ENCODE measurements around the gene HOXA6.

Gene HOXA6

GRCh38 chr7:27166531-27167505 lies 19.2 kb upstream of the HOXA6 start:
- Histone ChIP-seq H3K27me3 (ENCODE audit: control insufficient read depth, insufficient read depth, low read length) (peaks cover 98% of the 10 kb centered on the region), H3K9me3 (ENCODE audit: control insufficient read depth, insufficient read depth, low read length) (no peaks in the 10 kb centered on the region), H3K9ac (ENCODE audit: low read depth, low read length) (no peak overlapping the region), H3K4me3 (ENCODE audit: low read depth, low read length) (peak overlapping the region; percentile 8), H3K4me1 (ENCODE audit: control insufficient read depth, insufficient read depth, low read length) (no peaks in the 10 kb centered on the region), H3K36me3 (ENCODE audit: control insufficient read depth, insufficient read depth, low read length) (no peaks in the 10 kb centered on the region)

- H3K4me1 ChIP-seq (ENCODE audit: control insufficient read depth, insufficient read depth, low read length) = no peaks in the 10 kb centered on the region
- H3K9ac ChIP-seq (ENCODE audit: low read depth, low read length) = no peak overlapping the region
- peaks cover 96% of the 10 kb centered on the region for H3K27me3 ChIP-seq (ENCODE audit: control insufficient read depth, insufficient read depth, low read length)
- H3K9me3 ChIP-seq (ENCODE audit: control insufficient read depth, insufficient read depth, low read length) = no peaks in the 10 kb centered on the region
- peak overlapping the region; percentile 18 for H3K4me3 ChIP-seq (ENCODE audit: low read depth, low read length)
- H3K36me3 ChIP-seq (ENCODE audit: control insufficient read depth, insufficient read depth, low read length) = no peaks in the 10 kb centered on the region
Measured at GRCh38 chr7:27165996-27166530, 18.5 kb upstream of the HOXA6 start.

- peaks cover 96% of the 10 kb centered on the region for H3K27me3 ChIP-seq (ENCODE audit: control insufficient read depth, insufficient read depth, low read length)
- H3K9ac ChIP-seq (ENCODE audit: low read depth, low read length) = no peak within 1 kb of the TSS
- H3K36me3 ChIP-seq (ENCODE audit: control insufficient read depth, insufficient read depth, low read length) = no peaks in the 10 kb centered on the region
- H3K4me1 ChIP-seq (ENCODE audit: control insufficient read depth, insufficient read depth, low read length) = no peaks in the 10 kb centered on the region
- peak within 1 kb of the TSS; percentile 18 for H3K4me3 ChIP-seq (ENCODE audit: low read depth, low read length)
- H3K9me3 ChIP-seq (ENCODE audit: control insufficient read depth, insufficient read depth, low read length) = no peaks in the 10 kb centered on the region
Measured at GRCh38 chr7:27165089-27165995, 17.8 kb upstream of the HOXA6 start, which contains the start of gene HOXA9. Gene HOXA9 (minus strand): TSS chr7:27165537. CDS start chr7:27165457, 80 bp downstream.

GRCh38 chr7:27164367-27165088 lies 17.0 kb upstream of the HOXA6 start:
- Histone ChIP-seq H3K9ac (ENCODE audit: low read depth, low read length) (no peak overlapping the region), H3K4me1 (ENCODE audit: control insufficient read depth, insufficient read depth, low read length) (no peaks in the 10 kb centered on the region), H3K36me3 (ENCODE audit: control insufficient read depth, insufficient read depth, low read length) (no peaks in the 10 kb centered on the region), H3K9me3 (ENCODE audit: control insufficient read depth, insufficient read depth, low read length) (no peaks in the 10 kb centered on the region), H3K4me3 (ENCODE audit: low read depth, low read length) (peak overlapping the region; percentile 12), H3K27me3 (ENCODE audit: control insufficient read depth, insufficient read depth, low read length) (peaks cover 97% of the 10 kb centered on the region)

- no peak overlapping the region for H3K9ac ChIP-seq (ENCODE audit: low read depth, low read length)
- no peaks in the 10 kb centered on the region for H3K9me3 ChIP-seq (ENCODE audit: control insufficient read depth, insufficient read depth, low read length)
- peaks cover 98% of the 10 kb centered on the region for H3K27me3 ChIP-seq (ENCODE audit: control insufficient read depth, insufficient read depth, low read length)
- H3K36me3 ChIP-seq (ENCODE audit: control insufficient read depth, insufficient read depth, low read length) = no peaks in the 10 kb centered on the region
- H3K4me1 ChIP-seq (ENCODE audit: control insufficient read depth, insufficient read depth, low read length) = no peaks in the 10 kb centered on the region
- H3K4me3 ChIP-seq (ENCODE audit: low read depth, low read length) = peak overlapping the region; percentile 12
Measured at GRCh38 chr7:27164045-27164366, 16.4 kb upstream of the HOXA6 start.

GRCh38 chr7:27163288-27164044 lies 15.9 kb upstream of the HOXA6 start:
- Histone ChIP-seq H3K4me1 (ENCODE audit: control insufficient read depth, insufficient read depth, low read length) (no peaks in the 10 kb centered on the region), H3K27me3 (ENCODE audit: control insufficient read depth, insufficient read depth, low read length) (peaks cover 98% of the 10 kb centered on the region), H3K9ac (ENCODE audit: low read depth, low read length) (no peak overlapping the region), H3K4me3 (ENCODE audit: low read depth, low read length) (peak overlapping the region; percentile 12), H3K36me3 (ENCODE audit: control insufficient read depth, insufficient read depth, low read length) (no peaks in the 10 kb centered on the region), H3K9me3 (ENCODE audit: control insufficient read depth, insufficient read depth, low read length) (no peaks in the 10 kb centered on the region)

- Histone ChIP-seq H3K36me3 (ENCODE audit: control insufficient read depth, insufficient read depth, low read length) (no peaks in the 10 kb centered on the region), H3K27me3 (ENCODE audit: control insufficient read depth, insufficient read depth, low read length) (peaks cover 98% of the 10 kb centered on the region), H3K9me3 (ENCODE audit: control insufficient read depth, insufficient read depth, low read length) (no peaks in the 10 kb centered on the region), H3K4me3 (ENCODE audit: low read depth, low read length) (no peak overlapping the region), H3K9ac (ENCODE audit: low read depth, low read length) (no peak overlapping the region), H3K4me1 (ENCODE audit: control insufficient read depth, insufficient read depth, low read length) (no peaks in the 10 kb centered on the region)
Measured at GRCh38 chr7:27162561-27163287, 15.2 kb upstream of the HOXA6 start.

GRCh38 chr7:27161721-27162560 lies 14.4 kb upstream of the HOXA6 start:
- Histone ChIP-seq H3K27me3 (ENCODE audit: control insufficient read depth, insufficient read depth, low read length) (peaks cover 98% of the 10 kb centered on the region), H3K36me3 (ENCODE audit: control insufficient read depth, insufficient read depth, low read length) (no peaks in the 10 kb centered on the region), H3K9me3 (ENCODE audit: control insufficient read depth, insufficient read depth, low read length) (no peaks in the 10 kb centered on the region), H3K9ac (ENCODE audit: low read depth, low read length) (no peak overlapping the region), H3K4me1 (ENCODE audit: control insufficient read depth, insufficient read depth, low read length) (no peaks in the 10 kb centered on the region), H3K4me3 (ENCODE audit: low read depth, low read length) (peak overlapping the region; percentile 8)

GRCh38 chr7:27161214-27161720 lies 13.7 kb upstream of the HOXA6 start:
- H3K9ac ChIP-seq (ENCODE audit: low read depth, low read length) = no peak overlapping the region
- H3K36me3 ChIP-seq (ENCODE audit: control insufficient read depth, insufficient read depth, low read length) = no peaks in the 10 kb centered on the region
- H3K4me3 ChIP-seq (ENCODE audit: low read depth, low read length) = peak overlapping the region; percentile 46
- no peaks in the 10 kb centered on the region for H3K4me1 ChIP-seq (ENCODE audit: control insufficient read depth, insufficient read depth, low read length)
- no peaks in the 10 kb centered on the region for H3K9me3 ChIP-seq (ENCODE audit: control insufficient read depth, insufficient read depth, low read length)
- H3K27me3 ChIP-seq (ENCODE audit: control insufficient read depth, insufficient read depth, low read length) = peaks cover 97% of the 10 kb centered on the region

All from iPS-15b (cell line).